ENCODE measurements around the gene IFT88.
"Not testable (repeated sequence)": the region's sequence is repeated elsewhere in the genome, so short reads cannot be mapped to it uniquely, and the experiment has no call there.

Gene IFT88

GRCh38 chr13:20672772-20673171, 105.8 kb downstream of the IFT88 start:
- no peak for TF ChIP-seq CTCF (IDR thresholded peaks at IDR 0.05; ENCODE audit: low read depth, low read length)
- peak; percentile 8 for DNase-seq (ENCODE audit: extremely low read depth, low read depth)

GRCh38 chr13:20673715-20674114, 106.8 kb downstream of the IFT88 start:
- no peak for DNase-seq (ENCODE audit: extremely low read depth, low read depth)
- no peak for TF ChIP-seq CTCF (IDR thresholded peaks at IDR 0.05; ENCODE audit: low read depth, low read length)

DNA sequence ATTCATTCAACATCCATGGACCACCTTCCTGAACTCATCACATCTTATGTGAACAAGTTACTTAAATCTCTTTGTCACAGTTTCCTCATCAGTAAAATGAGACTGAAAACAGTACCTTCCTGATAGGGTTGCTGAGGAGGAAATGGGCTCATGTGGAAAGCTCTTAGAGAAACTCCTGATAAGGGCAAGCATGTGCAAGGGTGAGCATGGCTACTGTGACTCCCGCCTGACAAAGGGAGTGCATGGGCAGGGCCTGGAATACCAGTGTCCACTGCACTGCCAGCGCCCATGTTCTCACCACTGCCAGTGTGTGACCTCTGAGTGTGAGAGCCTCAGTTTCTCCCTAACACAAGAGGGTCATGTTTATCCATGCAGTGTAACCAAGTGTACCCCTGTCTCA, 109.3 kb downstream of the IFT88 start:
- DNase-seq (ENCODE audit: extremely low read depth, low read depth): no peak
- no peak for TF ChIP-seq CTCF (IDR thresholded peaks at IDR 0.05; ENCODE audit: low read depth, low read length)

DNA sequence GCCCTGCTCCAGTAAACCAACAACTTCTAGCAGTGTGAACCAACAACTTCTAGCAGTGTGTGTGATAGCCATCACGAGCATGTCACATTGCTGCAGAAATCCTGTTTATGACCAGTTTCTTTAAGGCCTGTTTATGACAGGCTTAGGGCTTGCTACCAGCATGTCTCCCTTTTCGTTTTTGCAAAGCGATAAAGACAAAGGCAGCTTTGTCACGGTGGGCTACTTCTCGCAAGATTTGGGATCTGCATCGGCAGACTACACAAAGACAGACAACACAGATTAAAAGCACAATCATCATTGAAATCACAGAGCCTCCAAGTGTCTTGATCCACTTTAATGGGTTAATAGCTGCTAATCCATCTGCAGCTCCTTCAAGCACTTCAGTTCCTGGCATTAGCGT, 111.6 kb downstream of the IFT88 start:
- DNase-seq (ENCODE audit: extremely low read depth, low read depth): not testable (repeated sequence)

DNA sequence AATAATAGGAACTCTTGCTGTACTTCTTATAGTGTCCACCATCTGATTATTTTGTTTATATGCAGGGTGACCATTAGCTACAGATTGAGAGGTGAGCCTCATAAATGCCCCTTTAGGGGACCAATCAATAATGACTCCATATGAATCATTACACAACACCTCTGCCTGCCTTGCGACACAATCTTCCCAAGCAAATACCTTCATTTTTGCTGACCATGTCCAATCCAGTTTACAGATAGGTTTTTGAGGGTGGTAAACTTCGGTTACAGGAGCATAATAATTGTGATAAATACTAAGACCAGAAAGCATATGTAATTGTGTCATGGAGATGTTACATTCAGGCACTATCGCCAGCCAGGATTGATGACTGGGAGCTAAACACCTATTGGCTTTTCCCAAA, 112.9 kb downstream of the IFT88 start:
- no peak for TF ChIP-seq CTCF (IDR thresholded peaks at IDR 0.05; ENCODE audit: low read depth, low read length)
- DNase-seq (ENCODE audit: extremely low read depth, low read depth): no peak

DNA sequence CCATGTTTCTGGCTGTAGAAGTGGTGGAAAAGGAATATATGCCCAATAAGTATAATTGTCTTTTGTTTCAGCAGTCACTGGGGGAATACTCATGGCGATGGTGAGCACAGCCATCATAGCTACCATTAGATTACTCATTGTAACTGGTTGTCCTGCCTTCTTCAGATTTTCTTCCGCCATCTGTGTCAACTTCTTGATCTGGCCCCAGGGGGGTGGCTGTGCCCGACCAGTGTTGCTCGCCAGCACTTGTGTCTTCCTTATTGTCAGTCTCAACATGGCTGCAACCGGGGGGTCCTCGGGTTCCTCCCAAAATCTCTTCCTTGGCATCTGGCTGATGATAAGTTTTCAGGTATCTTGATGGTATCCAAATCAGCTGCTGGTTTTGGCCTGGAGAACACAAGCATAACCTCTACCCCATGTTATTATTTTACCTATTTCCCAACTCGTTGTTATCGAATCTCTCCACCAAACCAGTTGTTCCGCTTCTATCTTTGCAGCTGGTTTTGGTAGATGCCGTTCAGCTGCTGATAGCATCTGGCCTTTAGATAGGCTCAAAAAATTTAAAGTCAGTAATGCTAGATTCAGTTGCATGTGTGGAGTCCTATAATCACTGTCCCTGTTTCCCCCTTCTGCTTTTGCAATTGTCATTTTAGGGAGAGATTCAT, 113.6 kb downstream of the IFT88 start:
- TF ChIP-seq CTCF (IDR thresholded peaks at IDR 0.05; ENCODE audit: low read depth, low read length): no peak
- no peak for DNase-seq (ENCODE audit: extremely low read depth, low read depth)

GRCh38 chr13:20681481-20681880, 114.5 kb downstream of the IFT88 start:
- DNase-seq (ENCODE audit: extremely low read depth, low read depth): peak; percentile 27

DNA sequence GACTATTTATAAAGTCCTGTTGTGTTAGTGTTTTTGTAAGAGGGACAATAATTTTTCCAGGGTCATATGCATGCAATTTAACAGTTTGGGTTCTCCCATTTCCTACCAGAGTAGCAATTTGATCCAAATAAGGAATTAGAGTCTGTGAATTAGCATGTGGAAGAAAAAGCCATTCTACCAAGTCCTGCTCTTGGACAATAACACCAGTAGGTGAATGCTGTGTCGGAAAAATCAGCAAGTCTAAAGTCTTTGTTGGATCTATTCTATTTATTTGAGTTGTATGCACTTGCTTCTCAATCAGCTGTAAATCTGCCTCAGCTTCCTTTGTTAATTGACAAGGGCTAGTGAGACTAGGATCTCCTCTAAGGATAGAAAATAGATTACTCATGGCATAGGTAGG, 115.1 kb downstream of the IFT88 start:
- no peak for TF ChIP-seq CTCF (IDR thresholded peaks at IDR 0.05; ENCODE audit: low read depth, low read length)
- no peak for DNase-seq (ENCODE audit: extremely low read depth, low read depth)
